A673 (cell line): Measurements from ENCODE around the gene PARVB. TPM values are rescaled to one million over a fixed set of nuclear protein-coding genes. Genes with fewer than 3 reads are reported as not detected.

ENCODE experiments used
- BruUV-seq: library from RNA; stranded (reverse); fragments of 400-500 nt; replicated peaks from 2 replicates; lab custom pipeline; 2021; lab: Mats Ljungman, UMichigan
- CTCF ChIA-PET: fragments of 300-600 bp; sonication (Branson Sonifier 250); formaldehyde crosslinking; loops from one replicate; lab custom pipeline; 2022; ENCODE audit warnings: antibody characterized with exemption; lab: Charles Lee
- POLR2A ChIA-PET: fragments of 300-600 bp; sonication (Branson Sonifier 250); formaldehyde crosslinking; loops from one replicate; lab custom pipeline; 2022; ENCODE audit warnings: antibody characterized with exemption; ENCODE audit not compliant: low non-redundant PET; lab: Charles Lee
- DNase-seq: peaks from one replicate; pipeline ENCODE4 v3.0.0-alpha.2; 2015; ENCODE audit warnings: low spot score
- H3K27ac ChIP-seq: fragments of 200-600 bp; sonication (generic); 2 replicates; pipeline ENCODE4 v1.5.1; 2016; ENCODE audit warnings: mixed run types, low read depth, mild to moderate bottlenecking, mixed read lengths, antibody characterized with exemption, low read length; ENCODE audit not compliant: poor library complexity, severe bottlenecking
- H3K27me3 ChIP-seq: fragments of 200-600 bp; sonication (generic); replicated peaks from 2 replicates; pipeline ENCODE4 v1.6.1; 2017; ENCODE audit warnings: mixed run types, low read depth, mild to moderate bottlenecking, mixed read lengths, antibody characterized with exemption, low read length; ENCODE audit not compliant: insufficient read depth, poor library complexity
- H3K36me3 ChIP-seq: fragments of 200-600 bp; sonication (generic); 2 replicates; pipeline ENCODE4 v1.6.1; 2016; ENCODE audit warnings: mixed run types, mild to moderate bottlenecking, mixed read lengths, antibody characterized with exemption, low read length; ENCODE audit not compliant: insufficient read depth, poor library complexity, severe bottlenecking
- H3K4me1 ChIP-seq: fragments of 200-600 bp; sonication (generic); 2 replicates; pipeline ENCODE4 v1.6.1; 2017; ENCODE audit warnings: mixed run types, mild to moderate bottlenecking, mixed read lengths, antibody characterized with exemption, low read length; ENCODE audit not compliant: insufficient read depth, poor library complexity, severe bottlenecking
- H3K4me3 ChIP-seq: fragments of 200-600 bp; sonication (generic); 2 replicates; pipeline ENCODE4 v1.5.1; 2016; ENCODE audit warnings: low read depth, mixed run types, mild to moderate bottlenecking, mixed read lengths, low read length; ENCODE audit not compliant: poor library complexity, severe bottlenecking
- H3K9me3 ChIP-seq: fragments of 200-600 bp; sonication (generic); 2 replicates; pipeline ENCODE4 v1.6.1; 2016; ENCODE audit warnings: mixed run types, low read depth, mild to moderate bottlenecking, mixed read lengths, antibody characterized with exemption, low read length; ENCODE audit not compliant: poor library complexity, severe bottlenecking
- EZH2 ChIP-seq: fragments of 200-600 bp; sonication (generic); IDR thresholded peaks from 2 replicates; pipeline ENCODE4 v1.6.1; 2017; ENCODE audit warnings: borderline replicate concordance, low read depth, mild to moderate bottlenecking, mixed read lengths, antibody characterized with exemption, low read length; ENCODE audit not compliant: poor library complexity, severe bottlenecking
- intact Hi-C: fragments of 100-400 bp; cut with micrococcal nuclease; formaldehyde crosslinking; loops from one replicate; pipeline ENCODE4 v1.10.0; 2022; ENCODE audit not compliant: unreplicated experiment
- total RNA-seq: library from RNA; stranded (reverse); gene quantifications from 2 replicates; pipeline ENCODE4 v1.2.3, GENCODE V29; 2021
- TF ChIP-seq, protein P1 (sequence below): fragments of 300-800, 200-600 bp; sonication (generic); conservative IDR thresholded peaks from 2 replicates; pipeline ENCODE4 v1.5.1; 2017; ENCODE audit warnings: low read depth, mild to moderate bottlenecking, antibody characterized with exemption, low read length, moderate library complexity, mixed read lengths

PARVB gene
- total RNA-seq, 1 experiment from 2014 or later: 18.3 TPM

DNA sequence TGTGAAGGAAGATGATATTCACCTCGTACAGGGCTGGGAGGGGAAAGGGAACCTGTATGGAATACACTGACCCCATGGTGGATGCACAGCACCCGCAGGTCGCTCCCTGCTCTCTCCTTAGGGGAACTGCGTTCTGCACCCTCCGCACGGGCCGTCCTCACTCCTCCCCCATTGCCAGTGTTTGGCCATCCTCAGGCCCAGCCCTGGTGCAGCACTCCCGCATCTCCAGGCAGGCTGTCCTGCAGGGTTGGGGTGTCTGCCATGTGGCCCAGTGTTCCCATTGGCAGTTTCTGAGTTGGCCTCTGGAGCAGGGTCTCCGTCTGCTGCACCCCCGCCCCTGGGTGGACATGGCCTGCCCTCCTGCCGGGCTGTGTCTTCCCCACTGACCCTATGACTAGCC, 137.6 kb downstream of the PARVB start:
- Histone ChIP-seq H3K9me3 (no peaks in the 10 kb centered on the region), H3K27me3 (no peaks in the 10 kb centered on the region), H3K36me3 (no peaks in the 10 kb centered on the region), H3K27ac (no peak overlapping the region), H3K4me1 (peaks cover under 1% of the 10 kb centered on the region), H3K4me3 (no peak overlapping the region)
- ChIA-PET POLR2A (no interaction called here), CTCF (no interaction called here)
- no TSS peak for BruUV-seq
- intact Hi-C loops: no loop called here
- DNase-seq: no peak
- TF ChIP-seq, protein P1, sequence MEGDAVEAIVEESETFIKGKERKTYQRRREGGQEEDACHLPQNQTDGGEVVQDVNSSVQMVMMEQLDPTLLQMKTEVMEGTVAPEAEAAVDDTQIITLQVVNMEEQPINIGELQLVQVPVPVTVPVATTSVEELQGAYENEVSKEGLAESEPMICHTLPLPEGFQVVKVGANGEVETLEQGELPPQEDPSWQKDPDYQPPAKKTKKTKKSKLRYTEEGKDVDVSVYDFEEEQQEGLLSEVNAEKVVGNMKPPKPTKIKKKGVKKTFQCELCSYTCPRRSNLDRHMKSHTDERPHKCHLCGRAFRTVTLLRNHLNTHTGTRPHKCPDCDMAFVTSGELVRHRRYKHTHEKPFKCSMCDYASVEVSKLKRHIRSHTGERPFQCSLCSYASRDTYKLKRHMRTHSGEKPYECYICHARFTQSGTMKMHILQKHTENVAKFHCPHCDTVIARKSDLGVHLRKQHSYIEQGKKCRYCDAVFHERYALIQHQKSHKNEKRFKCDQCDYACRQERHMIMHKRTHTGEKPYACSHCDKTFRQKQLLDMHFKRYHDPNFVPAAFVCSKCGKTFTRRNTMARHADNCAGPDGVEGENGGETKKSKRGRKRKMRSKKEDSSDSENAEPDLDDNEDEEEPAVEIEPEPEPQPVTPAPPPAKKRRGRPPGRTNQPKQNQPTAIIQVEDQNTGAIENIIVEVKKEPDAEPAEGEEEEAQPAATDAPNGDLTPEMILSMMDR: no peak
- TF ChIP-seq EZH2: no peak

DNA sequence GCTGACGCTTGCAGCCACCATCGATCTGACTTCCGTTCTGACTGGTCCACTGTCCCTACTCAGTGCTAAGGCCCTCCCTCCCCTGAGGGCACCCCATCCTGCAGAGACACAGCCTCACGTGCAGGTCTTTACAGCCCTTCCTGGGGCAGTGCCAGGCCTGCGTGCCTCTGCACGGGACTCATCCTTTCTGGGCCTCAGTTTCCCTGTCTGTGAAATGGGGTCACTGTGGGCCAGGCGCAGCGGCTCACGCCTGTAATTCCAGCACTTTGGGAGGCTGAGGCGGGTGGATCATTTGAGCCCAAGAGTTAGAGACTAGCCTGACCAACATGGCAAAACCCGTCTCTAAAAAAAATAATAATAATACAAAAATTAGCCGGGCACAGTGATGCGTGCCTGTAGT, 138.9 kb downstream of the PARVB start:
- ChIA-PET POLR2A (no interaction called here), CTCF (no interaction called here)
- H3K4me1 ChIP-seq: peaks cover 5% of the 10 kb centered on the region
- H3K27ac ChIP-seq: no peak overlapping the region
- TF ChIP-seq, protein P1: no peak
- no peak for TF ChIP-seq EZH2
- no peaks in the 10 kb centered on the region for H3K27me3 ChIP-seq
- no TSS peak for BruUV-seq
- intact Hi-C loops: no loop called here
- H3K4me3 ChIP-seq: no peak overlapping the region
- H3K36me3 ChIP-seq: no peaks in the 10 kb centered on the region
- no peak for DNase-seq
- no peaks in the 10 kb centered on the region for H3K9me3 ChIP-seq

DNA sequence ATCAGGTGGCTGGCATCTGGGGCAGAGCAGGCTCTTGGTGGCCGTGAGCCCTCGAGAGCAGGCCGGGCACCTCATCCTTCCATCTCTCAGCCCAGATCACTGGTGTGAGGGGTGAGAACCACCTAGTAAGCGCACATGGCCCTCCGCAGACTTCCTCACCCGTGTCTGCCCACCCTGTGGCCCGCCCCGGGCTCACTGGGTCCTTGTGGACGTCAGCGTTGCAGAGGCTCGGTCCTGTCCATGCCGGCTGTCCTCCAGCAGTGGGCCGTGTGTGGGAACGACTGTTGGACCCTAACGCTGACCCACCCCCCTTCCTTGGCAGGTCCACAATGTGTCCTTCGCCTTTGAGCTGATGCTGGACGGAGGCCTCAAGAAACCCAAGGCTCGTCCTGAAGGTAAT, 139.4 kb downstream of the PARVB start:
- ChIA-PET CTCF (no interaction called here), POLR2A (no interaction called here)
- no peak for TF ChIP-seq EZH2
- TF ChIP-seq, protein P1: no peak
- Histone ChIP-seq H3K27ac (no peak overlapping the region), H3K9me3 (no peaks in the 10 kb centered on the region), H3K36me3 (no peaks in the 10 kb centered on the region), H3K4me1 (peaks cover 5% of the 10 kb centered on the region), H3K27me3 (no peaks in the 10 kb centered on the region), H3K4me3 (no peak overlapping the region)
- intact Hi-C loops: no loop called here
- DNase-seq: no peak
- no TSS peak for BruUV-seq
